ENCODE data around the gene SPATA25. TPM values are rescaled to one million over a fixed set of nuclear protein-coding genes. Genes with fewer than 3 reads are reported as not detected.

The SPATA25 gene
- total and polyA plus RNA-seq, 2 experiments from 2014 or later, result 7.4 to 42.8 TPM

- no peaks in the 10 kb centered on the region for H3K9me3 ChIP-seq (ENCODE audit: low read depth)
Measured at GRCh38 chr20:45872626-45873025, 14.8 kb downstream of the SPATA25 start.

GRCh38 chr20:45867819-45868176 lies 19.6 kb downstream of the SPATA25 start:
- no peak for TF ChIP-seq CTCF (IDR thresholded peaks at IDR 0.05; ENCODE audit: low read depth, low read length)
- H3K27me3 ChIP-seq, result no peaks in the 10 kb centered on the region
- no peak overlapping the region for H3K27ac ChIP-seq
- H3K36me3 ChIP-seq, result no peaks in the 10 kb centered on the region
- peak in 1 of 2 donors; percentile 24 for DNase-seq (ENCODE audit: low read depth in 1 of 2, low spot score in 1 of 2)
- no peaks in the 10 kb centered on the region for H3K9me3 ChIP-seq (ENCODE audit: low read depth)
- H3K4me3 ChIP-seq, result no peak overlapping the region
- no peaks in the 10 kb centered on the region for H3K4me1 ChIP-seq (ENCODE audit: low read depth)

More at GRCh38 chr20:45872626-45873025, 14.8 kb downstream of the SPATA25 start:
- TF ChIP-seq CTCF (IDR thresholded peaks at IDR 0.05; ENCODE audit: low read depth, low read length), result no peak
- Histone ChIP-seq H3K36me3 (peaks cover 10% of the 10 kb centered on the region), H3K4me1 (ENCODE audit: low read depth) (no peaks in the 10 kb centered on the region), H3K27me3 (no peaks in the 10 kb centered on the region), H3K4me3 (no peak overlapping the region), H3K27ac (no peak overlapping the region)
- DNase-seq (ENCODE audit: low read depth in 1 of 2, low spot score in 1 of 2), result no peak

GRCh38 chr20:45867136-45867818 lies 20.1 kb downstream of the SPATA25 start:
- Histone ChIP-seq H3K9me3 (ENCODE audit: low read depth) (no peaks in the 10 kb centered on the region), H3K4me3 (no peak overlapping the region), H3K36me3 (no peaks in the 10 kb centered on the region), H3K27ac (no peak overlapping the region), H3K27me3 (no peaks in the 10 kb centered on the region), H3K4me1 (ENCODE audit: low read depth) (no peaks in the 10 kb centered on the region)
- no peak for TF ChIP-seq CTCF (IDR thresholded peaks at IDR 0.05; ENCODE audit: low read depth, low read length)
- no peak for DNase-seq (ENCODE audit: low read depth in 1 of 2, low spot score in 1 of 2)

- no peak for DNase-seq (ENCODE audit: low read depth in 1 of 2, low spot score in 1 of 2)
- no peaks in the 10 kb centered on the region for H3K36me3 ChIP-seq
- H3K27me3 ChIP-seq, result no peaks in the 10 kb centered on the region
- H3K9me3 ChIP-seq (ENCODE audit: low read depth), result no peaks in the 10 kb centered on the region
- TF ChIP-seq CTCF (IDR thresholded peaks at IDR 0.05; ENCODE audit: low read depth, low read length), result no peak
- no peak overlapping the region for H3K4me3 ChIP-seq
- H3K4me1 ChIP-seq (ENCODE audit: low read depth), result no peaks in the 10 kb centered on the region
- H3K27ac ChIP-seq, result no peak overlapping the region
Measured at GRCh38 chr20:45866454-45866853, 21.0 kb downstream of the SPATA25 start.

GRCh38 chr20:45863543-45864470 lies 23.6 kb downstream of the SPATA25 start:
- DNase-seq (ENCODE audit: low read depth in 1 of 2, low spot score in 1 of 2), result no peak
- H3K27ac ChIP-seq, result no peak overlapping the region
- no peak for TF ChIP-seq CTCF (IDR thresholded peaks at IDR 0.05; ENCODE audit: low read depth, low read length)
- H3K4me1 ChIP-seq (ENCODE audit: low read depth), result no peaks in the 10 kb centered on the region
- H3K4me3 ChIP-seq, result no peak overlapping the region
- H3K9me3 ChIP-seq (ENCODE audit: low read depth), result no peaks in the 10 kb centered on the region
- H3K36me3 ChIP-seq, result no peaks in the 10 kb centered on the region
- no peaks in the 10 kb centered on the region for H3K27me3 ChIP-seq
